HG03280 (cell line): ENCODE measurements around the gene C5AR2.
A peak's percentile ranks its signal among the peaks of the same experiment; 100 is the strongest.
"Not testable (repeated sequence)": the region's sequence is repeated elsewhere in the genome, so short reads cannot be mapped to it uniquely, and the experiment has no call there.

Source experiments
- ATAC-seq: cut with Tn5 transposase; IDR thresholded peaks from one replicate; pipeline ENCODE4 v1.9.1; 2021; ENCODE audit warnings: mild to moderate bottlenecking, moderate library complexity; ENCODE audit not compliant: unreplicated experiment

Gene C5AR2

GRCh38 chr19:47323409-47323808, 8.6 kb upstream of the C5AR2 start:
- no peak for ATAC-seq

- no peak for ATAC-seq
Measured at GRCh38 chr19:47323872-47324271, 8.1 kb upstream of the C5AR2 start.

- ATAC-seq: no peak
Measured at GRCh38 chr19:47324502-47324901, 7.5 kb upstream of the C5AR2 start.

GRCh38 chr19:47330466-47330869, 1.5 kb upstream of the C5AR2 start:
- no peak for ATAC-seq

- ATAC-seq: no peak
Measured at GRCh38 chr19:47331490-47331889, 485 bp upstream of the C5AR2 start.

- ATAC-seq: not testable (repeated sequence)
Measured at GRCh38 chr19:47336765-47337718, 5.1 kb downstream of the C5AR2 start.

GRCh38 chr19:47339196-47339880, 7.4 kb downstream of the C5AR2 start:
- ATAC-seq: no peak

GRCh38 chr19:47340477-47341208, 8.7 kb downstream of the C5AR2 start:
- no peak for ATAC-seq

- ATAC-seq: no peak
Measured at GRCh38 chr19:47341734-47342133, 9.8 kb downstream of the C5AR2 start.

GRCh38 chr19:47343194-47343802, 11.3 kb downstream of the C5AR2 start:
- no peak for ATAC-seq

- no peak for ATAC-seq
Measured at GRCh38 chr19:47344425-47344824, 12.4 kb downstream of the C5AR2 start.

GRCh38 chr19:47346024-47346423, 14.0 kb downstream of the C5AR2 start:
- ATAC-seq: not testable (repeated sequence)

GRCh38 chr19:47348819-47349795, 17.1 kb downstream of the C5AR2 start, which contains the start of gene DHX34:
DHX34 (plus strand) TSS chr19:47349315; CDS start chr19:47353031, 3,716 bp downstream.
- peak; percentile 97 for ATAC-seq

- ATAC-seq: no peak
Measured at GRCh38 chr19:47350630-47351029, 18.7 kb downstream of the C5AR2 start.

GRCh38 chr19:47351548-47351947, 19.6 kb downstream of the C5AR2 start:
- no peak for ATAC-seq

GRCh38 chr19:47352095-47352494, 20.1 kb downstream of the C5AR2 start:
- no peak for ATAC-seq

- ATAC-seq: no peak
Measured at GRCh38 chr19:47353307-47353712, 21.3 kb downstream of the C5AR2 start.

GRCh38 chr19:47356900-47357299, 24.9 kb downstream of the C5AR2 start:
- ATAC-seq: no peak

GRCh38 chr19:47357788-47358680, 26.1 kb downstream of the C5AR2 start:
- ATAC-seq: no peak
